CD14-positive monocyte (primary cell): ENCODE data around the gene ZDHHC8. TPM values are rescaled to one million over a fixed set of nuclear protein-coding genes. Genes with fewer than 3 reads are reported as not detected.

Experiments
- DNase-seq, 3 donors: peaks; one replicate each; pipeline ENCODE4 v3.0.0-alpha.2; 2011 to 2022
- H2AFZ ChIP-seq: 2 replicates; pipeline ENCODE4 v1.6.0; 2012; ENCODE audit warnings: mild to moderate bottlenecking, low read depth, low read length, inconsistent platforms; ENCODE audit not compliant: insufficient read depth, poor library complexity, severe bottlenecking
- H3K27ac ChIP-seq, 2 donors: 1 replicate in 1 of 2; 2 replicates in 1 of 2; pipeline ENCODE4 v1.5.1; 2012 to 2013; ENCODE audit warnings: low read length in 2 of 2, control low read depth in 1 of 2, inconsistent platforms in 1 of 2, low read depth in 1 of 2, mild to moderate bottlenecking in 1 of 2
- H3K27me3 ChIP-seq, 2 donors: one replicate each; pipeline versions ENCODE4 v1.6.0 to v1.6.1; 2011 to 2013; ENCODE audit warnings: low read length in 2 of 2; ENCODE audit not compliant: control insufficient read depth in 2 of 2, insufficient read depth in 2 of 2
- H3K36me3 ChIP-seq, 2 donors: replicated peaks in 1 of 2; 1 replicate in 1 of 2; 2 replicates in 1 of 2; pipeline versions ENCODE4 v1.5.1 to v1.6.1; 2012 to 2013; ENCODE audit warnings: low read length in 2 of 2, control low read depth in 1 of 2, inconsistent platforms in 1 of 2, mild to moderate bottlenecking in 1 of 2; ENCODE audit not compliant: insufficient read depth in 2 of 2, control insufficient read depth in 1 of 2
- H3K4me1 ChIP-seq, 2 donors: 1 replicate in 1 of 2; 2 replicates in 1 of 2; pipeline versions ENCODE4 v1.5.1 to v1.6.1; 2012 to 2013; ENCODE audit warnings: low read length in 2 of 2, control low read depth in 1 of 2, inconsistent platforms in 1 of 2, mild to moderate bottlenecking in 1 of 2, moderate library complexity in 1 of 2; ENCODE audit not compliant: insufficient read depth in 2 of 2, control insufficient read depth in 1 of 2
- H3K4me2 ChIP-seq: replicated peaks from 2 replicates; pipeline ENCODE3; 2012; ENCODE audit warnings: low read length, moderate library complexity, mild to moderate bottlenecking; ENCODE audit not compliant: poor library complexity, severe bottlenecking; ENCODE audit errors: extremely low read depth
- H3K4me3 ChIP-seq, 3 experiments: fragments of 200-600 bp in 1 of 3; sonication (generic) in 1 of 3; replicated peaks in 1 of 3; 1 replicate in 2 of 3; 2 replicates in 1 of 3; pipeline ENCODE4 v1.5.1; 2011 to 2013; ENCODE audit warnings: low read length in 3 of 3, mild to moderate bottlenecking in 3 of 3, control low read depth in 2 of 3, low read depth in 2 of 3, inconsistent platforms in 1 of 3, moderate library complexity in 1 of 3
- H3K79me2 ChIP-seq: 2 replicates; pipeline ENCODE4 v1.6.0; 2012; ENCODE audit warnings: mild to moderate bottlenecking, control low read depth, inconsistent platforms, low read length, moderate library complexity; ENCODE audit not compliant: insufficient read depth
- H3K9ac ChIP-seq: 2 replicates; pipeline ENCODE4 v1.6.0; 2017; ENCODE audit warnings: low read length, mild to moderate bottlenecking; ENCODE audit not compliant: insufficient read depth, poor library complexity, severe bottlenecking
- H3K9me3 ChIP-seq, 2 donors: replicated peaks in 1 of 2; 1 replicate in 1 of 2; 2 replicates in 1 of 2; pipeline versions ENCODE4 v1.5.1 to v1.6.1; 2012 to 2013; ENCODE audit warnings: low read length in 2 of 2, control low read depth in 1 of 2; ENCODE audit not compliant: control insufficient read depth in 1 of 2, insufficient read depth in 1 of 2
- H4K20me1 ChIP-seq: 2 replicates; pipeline ENCODE4 v1.6.0; 2012; ENCODE audit warnings: mild to moderate bottlenecking, low read length, control low read depth, moderate library complexity; ENCODE audit not compliant: insufficient read depth
- H3K27ac Mint-ChIP-seq, 7 donors: one replicate each; pipeline ENCODE4 v1.8.0; 2020; ENCODE audit warnings: mild to moderate bottlenecking in 7 of 7, mixed read lengths in 7 of 7, moderate library complexity in 6 of 7, inconsistent platforms in 2 of 7
- H3K27me3 Mint-ChIP-seq, 3 donors: one replicate each; pipeline ENCODE4 v1.8.0; 2021 to 2022; ENCODE audit warnings: low read depth in 3 of 3, mild to moderate bottlenecking in 3 of 3, mixed read lengths in 3 of 3, moderate library complexity in 3 of 3, inconsistent platforms in 1 of 3
- H3K36me3 Mint-ChIP-seq, 2 donors: one replicate each; pipeline ENCODE4 v1.8.0; 2020; ENCODE audit warnings: mixed read lengths in 2 of 2, inconsistent platforms in 1 of 2, mild to moderate bottlenecking in 1 of 2
- H3K4me1 Mint-ChIP-seq: one replicate; pipeline ENCODE4 v1.8.0; 2020; ENCODE audit warnings: mild to moderate bottlenecking, mixed read lengths
- H3K4me3 Mint-ChIP-seq, 2 donors: one replicate each; pipeline ENCODE4 v1.8.0; 2020; ENCODE audit warnings: mild to moderate bottlenecking in 2 of 2, mixed read lengths in 2 of 2, moderate library complexity in 1 of 2
- H3K9me3 Mint-ChIP-seq, 7 donors: one replicate each; pipeline ENCODE4 v1.8.0; 2020 to 2022; ENCODE audit warnings: mixed read lengths in 7 of 7, mild to moderate bottlenecking in 6 of 7, moderate library complexity in 6 of 7, inconsistent platforms in 2 of 7
- CTCF ChIP-seq: fragments of 200-600 bp; IDR thresholded peaks from one replicate; pipeline ENCODE4 v1.8.0; 2022; ENCODE audit warnings: antibody characterized with exemption, mild to moderate bottlenecking
- WGBS: methylation state at CpG from one replicate; pipeline ENCODE4 v1.1.5; 2013; ENCODE audit warnings: missing lambda C conversion rate; ENCODE audit not compliant: insufficient coverage; 5-methylcytosine and 5-hydroxymethylcytosine counted together
- intact Hi-C, 2 donors: fragments of 100-400 bp; cut with micrococcal nuclease; formaldehyde crosslinking; loops; one replicate each; pipeline versions ENCODE4 v1.15.0 to v1.15.1; 2023
- polyA plus RNA-seq, 3 donors: library from polyadenylated mRNA; depleted of rRNA in 1 of 3; unstranded in 2 of 3; stranded (reverse) in 1 of 3; fragments of 300-500 nt in 2 of 3; fragments of >200 nt in 1 of 3; fragmentation: Illumina TruSeq in 2 of 3; gene quantifications; 1 replicate in 2 of 3; 2 replicates in 1 of 3; pipeline ENCODE4 v1.2.3, GENCODE V29; 2012 to 2021

Gene ZDHHC8
- polyA plus RNA-seq, 3 donors = 0.73 to 76.3 (median 1.1) TPM

DNA sequence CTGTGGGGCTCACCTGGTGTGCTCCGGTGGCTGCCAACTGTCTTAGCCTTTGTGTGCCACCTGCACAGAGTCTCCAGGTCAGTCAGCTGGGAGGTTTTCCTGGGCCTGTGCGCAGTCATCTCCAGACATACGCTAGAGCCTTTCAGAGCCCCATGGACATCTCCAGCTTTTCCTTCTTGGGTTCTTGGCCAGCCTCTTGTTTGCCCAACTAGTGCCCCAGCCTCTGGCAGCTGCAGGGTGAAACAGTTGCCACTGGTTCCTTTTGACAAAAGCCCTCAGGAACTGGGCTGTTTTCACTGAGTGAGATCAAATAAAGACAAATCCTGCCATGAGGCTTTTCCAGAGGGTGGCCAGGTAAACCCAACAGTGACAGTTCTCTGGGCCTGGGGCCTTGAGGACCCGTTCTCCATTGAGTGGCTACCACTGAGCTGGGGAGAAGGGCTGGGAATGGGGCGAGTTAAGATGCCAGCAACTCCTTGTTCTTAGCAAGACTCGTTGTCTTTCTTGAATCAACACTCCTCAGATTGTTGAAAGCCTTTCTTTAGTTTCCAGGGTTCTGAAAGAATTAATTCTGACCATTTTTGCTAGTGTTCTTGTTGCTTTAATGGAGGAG, 32.4 kb upstream of the ZDHHC8 start:
- TF ChIP-seq CTCF = no peak
- Histone ChIP-seq H3K79me2 (peaks cover 14% of the 10 kb centered on the region), H3K36me3 (peaks cover 62 to 84% of the 10 kb centered on the region in 2 donors), H4K20me1 (no peaks in the 10 kb centered on the region), H2AFZ (no peak overlapping the region), H3K9me3 (no peaks in the 10 kb centered on the region), H3K4me2 (no peak overlapping the region), H3K4me1 (peaks cover 0 to 9% of the 10 kb centered on the region in 2 donors), H3K27me3 (no peaks in the 10 kb centered on the region), H3K4me3 (no peak overlapping the region), H3K27ac (no peak overlapping the region), H3K9ac (no peak overlapping the region)
- DNase-seq = no peak
- Mint-ChIP-seq H3K27me3 (peaks cover 0 to 1% (median 0%) of the 10 kb centered on the region in 3 donors), H3K4me3 (no peak overlapping the region), H3K27ac (peak overlapping the region in 2 of 7 donors; percentile 11 to 73), H3K36me3 (peaks cover 75 to 95% of the 10 kb centered on the region in 2 donors), H3K9me3 (peaks cover 0 to 3% (median 2%) of the 10 kb centered on the region in 7 donors), H3K4me1 (peaks cover 13% of the 10 kb centered on the region)
- WGBS = 96% methylated on average over 4 of the region's 6 CpGs
- intact Hi-C loops = no loop called here

DNA sequence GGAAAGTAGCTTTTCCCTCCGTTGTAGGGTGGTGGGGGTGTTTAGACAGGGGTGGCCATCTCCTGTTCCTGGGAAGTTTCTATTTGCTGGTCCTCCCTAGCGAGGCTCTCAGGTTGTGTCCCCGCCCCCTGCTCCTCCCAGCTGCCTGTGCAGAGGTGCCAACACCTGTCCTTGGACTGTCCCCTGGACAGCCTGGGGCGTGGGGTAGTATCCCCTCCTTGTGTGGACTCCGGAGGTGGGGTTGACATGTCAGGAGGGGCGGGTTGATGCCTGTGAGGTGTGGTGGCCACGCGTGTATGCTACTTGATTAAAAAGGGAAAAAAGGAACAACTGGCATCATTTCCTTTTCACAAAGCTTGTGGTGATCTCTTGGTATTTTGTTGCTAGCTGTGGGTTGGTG, 30.0 kb upstream of the ZDHHC8 start:
- Histone ChIP-seq H3K79me2 (peaks cover 9% of the 10 kb centered on the region), H3K9ac (peak overlapping the region; percentile 24)
- WGBS = 66% methylated on average over 5 of the region's 8 CpGs

More for the DNA sequence above, 30.0 kb upstream of the ZDHHC8 start:
- Histone ChIP-seq H3K9me3 (no peaks in the 10 kb centered on the region), H3K27me3 (no peaks in the 10 kb centered on the region), H3K4me2 (peak overlapping the region; percentile 63), H3K36me3 (peaks cover 62 to 84% of the 10 kb centered on the region in 2 donors), H3K4me3 (peak overlapping the region in 2 of 3 experiments; percentile 24 to 68), H2AFZ (no peak overlapping the region), H4K20me1 (no peaks in the 10 kb centered on the region), H3K4me1 (peaks cover 0 to 9% of the 10 kb centered on the region in 2 donors), H3K27ac (peak overlapping the region in 1 of 2 donors; percentile 55)
- H3K4me1 Mint-ChIP-seq = peaks cover 13% of the 10 kb centered on the region
- peaks cover 70 to 95% of the 10 kb centered on the region in 2 donors for H3K36me3 Mint-ChIP-seq
- no peak for TF ChIP-seq CTCF
- H3K4me3 Mint-ChIP-seq = peak overlapping the region in 1 of 2 donors; percentile 69
- peaks cover 0 to 1% (median 0%) of the 10 kb centered on the region in 7 donors for H3K9me3 Mint-ChIP-seq
- intact Hi-C loops = no loop called here
- peak overlapping the region in 4 of 7 donors; percentile 7 to 77 (median 30) for H3K27ac Mint-ChIP-seq
- peaks cover 0 to 1% (median 0%) of the 10 kb centered on the region in 3 donors for H3K27me3 Mint-ChIP-seq
- DNase-seq = no peak
